Panc1 (cell line): Measurements from ENCODE around the gene NINJ2. TPM values are rescaled to one million over a fixed set of nuclear protein-coding genes. Genes with fewer than 3 reads are reported as not detected.

ENCODE experiments used
- ATAC-seq: fragments of 200-7000 bp; cut with Tn5 transposase; 2 replicates; pipeline ENCODE4 v1.9.1; 2020; ENCODE audit warnings: mild to moderate bottlenecking, moderate library complexity
- BruUV-seq: library from RNA; stranded (reverse); fragments of 400-500 nt; replicated peaks from 2 replicates; lab custom pipeline; 2021; lab: Mats Ljungman, UMichigan
- CTCF ChIA-PET: fragments of 300-600 bp; sonication (Branson Sonifier 250); formaldehyde crosslinking; loops from one replicate; lab custom pipeline; 2022; ENCODE audit warnings: antibody characterized with exemption; lab: Charles Lee
- POLR2A ChIA-PET: fragments of 300-600 bp; sonication (Branson Sonifier 250); formaldehyde crosslinking; loops from one replicate; lab custom pipeline; 2022; ENCODE audit warnings: antibody characterized with exemption; lab: Charles Lee
- DNase-seq: peaks from one replicate; pipeline ENCODE4 v3.0.0-alpha.2; 2010; ENCODE audit warnings: low read depth, low spot score
- H3K27ac ChIP-seq: 2 replicates; pipeline ENCODE4 v1.5.1; 2011; ENCODE audit warnings: mild to moderate bottlenecking, low read length, inconsistent platforms
- H3K27me3 ChIP-seq: fragments of 200-500 bp; sonication (Bioruptor generic); 2 replicates; pipeline ENCODE4 v1.6.0; 2014; ENCODE audit warnings: low read length, inconsistent platforms; ENCODE audit not compliant: control insufficient read depth, insufficient read depth
- H3K36me3 ChIP-seq: fragments of 200-500 bp; sonication (Bioruptor generic); 2 replicates; pipeline ENCODE4 v1.5.1; 2014; ENCODE audit warnings: inconsistent platforms, mild to moderate bottlenecking, low read length, moderate library complexity; ENCODE audit not compliant: control insufficient read depth, insufficient read depth
- H3K4me1 ChIP-seq: 2 replicates; pipeline ENCODE4 v1.5.1; 2011; ENCODE audit warnings: inconsistent platforms, mild to moderate bottlenecking, low read length, moderate library complexity; ENCODE audit not compliant: control insufficient read depth, insufficient read depth
- H3K4me3 ChIP-seq, 2 experiments: 2 replicates each; pipeline ENCODE4 v1.5.1; 2011 to 2012; ENCODE audit warnings: low read depth in 2 of 2, low read length in 2 of 2, mild to moderate bottlenecking in 2 of 2, inconsistent platforms in 1 of 2, moderate library complexity in 1 of 2
- H3K9me3 ChIP-seq: fragments of 200-500 bp; sonication (Bioruptor generic); 2 replicates; pipeline ENCODE4 v1.5.1; 2014; ENCODE audit warnings: low read depth, mild to moderate bottlenecking, inconsistent platforms, low read length, moderate library complexity; ENCODE audit not compliant: control insufficient read depth, insufficient read depth
- POLR2AphosphoS5 ChIP-seq: IDR thresholded peaks from 2 replicates; pipeline ENCODE4 v1.6.1; 2012; ENCODE audit warnings: mild to moderate bottlenecking, low read depth, low read length, moderate library complexity
- SIN3A ChIP-seq: IDR thresholded peaks from 2 replicates; pipeline ENCODE4 v1.6.1; 2012; ENCODE audit warnings: low read depth, mild to moderate bottlenecking, low read length, moderate library complexity, borderline replicate concordance; ENCODE audit not compliant: insufficient read depth
- TCF7L2 ChIP-seq: IDR thresholded peaks from 2 replicates; pipeline ENCODE4 v1.6.1; 2011; ENCODE audit warnings: mild to moderate bottlenecking, low read depth, low read length, inconsistent platforms
- in situ Hi-C: cut with HindIII; loops from 2 replicates; pipeline ENCODE4 v1.10.0; 2016; ENCODE audit warnings: low sequenced_read_pairs, low pct_unique_long_range_greater_than_20kb
- intact Hi-C: fragments of 100-400 bp; cut with micrococcal nuclease; formaldehyde crosslinking; loops from one replicate; pipeline ENCODE4 v1.10.0; 2022; ENCODE audit not compliant: unreplicated experiment
- total RNA-seq: library from RNA; stranded (reverse); gene quantifications from one replicate; pipeline ENCODE4 v1.2.1, GENCODE V29; 2021; ENCODE audit not compliant: unreplicated experiment
- TF ChIP-seq, protein P1 (sequence below): fragments of 450-650 bp; IDR thresholded peaks from 2 replicates; pipeline ENCODE4 v1.5.1; 2017; ENCODE audit warnings: mild to moderate bottlenecking
- TF ChIP-seq, protein P2 (sequence below), 2 experiments: IDR thresholded peaks; 2 replicates each; pipeline ENCODE4 v1.6.1; 2011 to 2012; ENCODE audit warnings: low read depth in 2 of 2, control low read depth in 1 of 2, low read length in 1 of 2, mild to moderate bottlenecking in 1 of 2, moderate library complexity in 1 of 2; ENCODE audit not compliant: insufficient read depth in 1 of 2

Gene NINJ2
- total RNA-seq, 1 experiment from 2014 or later = 1.9 TPM

DNA sequence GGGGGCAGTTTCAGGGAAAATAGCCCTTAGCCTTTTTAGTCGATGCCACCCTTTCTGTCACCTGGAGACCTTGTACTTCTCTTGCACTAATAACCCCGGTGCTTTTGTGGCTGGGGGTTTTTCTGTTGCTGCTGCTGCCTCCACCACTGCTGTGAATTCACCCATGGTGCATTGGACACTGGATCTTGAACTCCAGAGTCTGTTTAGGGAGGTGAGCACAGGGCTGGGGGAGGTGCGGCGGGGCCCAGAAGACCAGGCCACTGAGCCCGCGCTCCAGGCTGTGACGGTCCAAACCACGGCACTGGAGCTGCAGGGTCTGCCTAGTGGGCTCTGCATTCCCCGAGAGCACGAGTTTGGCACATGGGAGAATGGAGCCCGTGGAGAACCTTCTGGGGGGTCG, 100.6 kb downstream of the NINJ2 start:
- no peaks in the 10 kb centered on the region for H3K36me3 ChIP-seq
- no peak overlapping the region for H3K4me3 ChIP-seq
- DNase-seq (no peak), ATAC-seq (no peak)
- no TSS peak for BruUV-seq
- ChIA-PET POLR2A (no interaction called here), CTCF (no interaction called here)
- in situ Hi-C loops (no loop called here), intact Hi-C loops (no loop called here)
- H3K27ac ChIP-seq = no peak overlapping the region
- no peak for TF ChIP-seq POLR2AphosphoS5
- TF ChIP-seq TCF7L2 = no peak
- TF ChIP-seq, protein P1, sequence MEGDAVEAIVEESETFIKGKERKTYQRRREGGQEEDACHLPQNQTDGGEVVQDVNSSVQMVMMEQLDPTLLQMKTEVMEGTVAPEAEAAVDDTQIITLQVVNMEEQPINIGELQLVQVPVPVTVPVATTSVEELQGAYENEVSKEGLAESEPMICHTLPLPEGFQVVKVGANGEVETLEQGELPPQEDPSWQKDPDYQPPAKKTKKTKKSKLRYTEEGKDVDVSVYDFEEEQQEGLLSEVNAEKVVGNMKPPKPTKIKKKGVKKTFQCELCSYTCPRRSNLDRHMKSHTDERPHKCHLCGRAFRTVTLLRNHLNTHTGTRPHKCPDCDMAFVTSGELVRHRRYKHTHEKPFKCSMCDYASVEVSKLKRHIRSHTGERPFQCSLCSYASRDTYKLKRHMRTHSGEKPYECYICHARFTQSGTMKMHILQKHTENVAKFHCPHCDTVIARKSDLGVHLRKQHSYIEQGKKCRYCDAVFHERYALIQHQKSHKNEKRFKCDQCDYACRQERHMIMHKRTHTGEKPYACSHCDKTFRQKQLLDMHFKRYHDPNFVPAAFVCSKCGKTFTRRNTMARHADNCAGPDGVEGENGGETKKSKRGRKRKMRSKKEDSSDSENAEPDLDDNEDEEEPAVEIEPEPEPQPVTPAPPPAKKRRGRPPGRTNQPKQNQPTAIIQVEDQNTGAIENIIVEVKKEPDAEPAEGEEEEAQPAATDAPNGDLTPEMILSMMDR = no peak
- TF ChIP-seq, protein P2, sequence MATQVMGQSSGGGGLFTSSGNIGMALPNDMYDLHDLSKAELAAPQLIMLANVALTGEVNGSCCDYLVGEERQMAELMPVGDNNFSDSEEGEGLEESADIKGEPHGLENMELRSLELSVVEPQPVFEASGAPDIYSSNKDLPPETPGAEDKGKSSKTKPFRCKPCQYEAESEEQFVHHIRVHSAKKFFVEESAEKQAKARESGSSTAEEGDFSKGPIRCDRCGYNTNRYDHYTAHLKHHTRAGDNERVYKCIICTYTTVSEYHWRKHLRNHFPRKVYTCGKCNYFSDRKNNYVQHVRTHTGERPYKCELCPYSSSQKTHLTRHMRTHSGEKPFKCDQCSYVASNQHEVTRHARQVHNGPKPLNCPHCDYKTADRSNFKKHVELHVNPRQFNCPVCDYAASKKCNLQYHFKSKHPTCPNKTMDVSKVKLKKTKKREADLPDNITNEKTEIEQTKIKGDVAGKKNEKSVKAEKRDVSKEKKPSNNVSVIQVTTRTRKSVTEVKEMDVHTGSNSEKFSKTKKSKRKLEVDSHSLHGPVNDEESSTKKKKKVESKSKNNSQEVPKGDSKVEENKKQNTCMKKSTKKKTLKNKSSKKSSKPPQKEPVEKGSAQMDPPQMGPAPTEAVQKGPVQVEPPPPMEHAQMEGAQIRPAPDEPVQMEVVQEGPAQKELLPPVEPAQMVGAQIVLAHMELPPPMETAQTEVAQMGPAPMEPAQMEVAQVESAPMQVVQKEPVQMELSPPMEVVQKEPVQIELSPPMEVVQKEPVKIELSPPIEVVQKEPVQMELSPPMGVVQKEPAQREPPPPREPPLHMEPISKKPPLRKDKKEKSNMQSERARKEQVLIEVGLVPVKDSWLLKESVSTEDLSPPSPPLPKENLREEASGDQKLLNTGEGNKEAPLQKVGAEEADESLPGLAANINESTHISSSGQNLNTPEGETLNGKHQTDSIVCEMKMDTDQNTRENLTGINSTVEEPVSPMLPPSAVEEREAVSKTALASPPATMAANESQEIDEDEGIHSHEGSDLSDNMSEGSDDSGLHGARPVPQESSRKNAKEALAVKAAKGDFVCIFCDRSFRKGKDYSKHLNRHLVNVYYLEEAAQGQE (IDR thresholded peaks at IDR 0.05; ENCODE audit: insufficient read depth in 1 of 2, low read depth in 2 of 2, low read length in 1 of 2) = no peak
- no peak for TF ChIP-seq SIN3A
- no peaks in the 10 kb centered on the region for H3K9me3 ChIP-seq
- no peaks in the 10 kb centered on the region for H3K4me1 ChIP-seq
- no peaks in the 10 kb centered on the region for H3K27me3 ChIP-seq

DNA sequence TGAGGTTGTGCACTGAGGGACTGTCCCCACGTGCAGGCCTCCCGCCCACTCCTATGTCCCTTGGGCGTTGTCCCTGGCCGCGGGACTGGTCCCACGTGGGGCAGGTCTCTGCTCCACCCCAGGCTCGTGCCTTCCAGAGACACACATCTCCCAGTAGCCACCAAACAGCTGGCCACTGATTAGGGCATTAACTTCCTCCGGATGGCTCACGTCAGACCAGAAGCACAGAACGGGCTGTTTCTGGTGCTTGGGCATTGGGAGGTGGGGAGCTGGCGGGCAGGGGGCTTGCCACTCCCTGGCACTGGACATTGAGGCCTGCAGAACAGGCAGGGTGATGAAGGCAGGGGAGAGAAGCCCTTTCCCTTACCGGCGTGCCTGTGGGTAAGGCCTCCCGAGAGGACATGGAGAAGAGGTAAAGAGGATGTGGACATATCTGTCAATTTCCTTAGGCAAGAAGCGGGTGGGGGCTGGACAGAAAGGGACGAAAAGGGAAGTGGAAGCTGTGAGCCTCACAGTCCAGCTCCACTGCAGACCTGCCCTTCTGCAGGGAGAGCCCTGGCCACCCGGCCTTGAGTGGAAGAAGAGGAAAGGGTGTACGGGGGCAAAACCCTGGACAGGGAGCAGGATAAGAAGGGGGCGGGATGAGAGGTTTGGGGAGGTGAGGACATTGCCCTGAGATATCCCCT, 101.2 kb downstream of the NINJ2 start:
- CTCF ChIA-PET = no interaction called here
- in situ Hi-C loops = no loop called here

More for the DNA sequence above, 101.2 kb downstream of the NINJ2 start:
- no peaks in the 10 kb centered on the region for H3K4me1 ChIP-seq
- no peak overlapping the region for H3K4me3 ChIP-seq
- no peaks in the 10 kb centered on the region for H3K9me3 ChIP-seq
- no TSS peak for BruUV-seq
- POLR2A ChIA-PET = interaction anchor here (0.6 kb wide), 1 partner anchor 312 kb away, joined by 4 read pairs; no protein-coding TSS in a partner anchor
- ATAC-seq (no peak), DNase-seq (no peak)
- TF ChIP-seq TCF7L2 (no peak), POLR2AphosphoS5 (no peak), SIN3A (no peak)
- TF ChIP-seq, protein P1 = no peak
- TF ChIP-seq, protein P2 (IDR thresholded peaks at IDR 0.05; ENCODE audit: insufficient read depth in 1 of 2, low read depth in 2 of 2, low read length in 1 of 2) = no peak
- no peaks in the 10 kb centered on the region for H3K27me3 ChIP-seq
- H3K36me3 ChIP-seq = no peaks in the 10 kb centered on the region
- intact Hi-C loops = no loop called here
- H3K27ac ChIP-seq = no peak overlapping the region
